Loucy (cell line): ENCODE results near the gene SLC25A13.
"Not testable (repeated sequence)": the region's sequence is repeated elsewhere in the genome, so short reads cannot be mapped to it uniquely, and the experiment has no call there.

Source experiments
- H2AFZ ChIP-seq: fragments of 200-600 bp; sonication (generic); 2 replicates; pipeline ENCODE4 v1.6.0; 2016; ENCODE audit warnings: antibody characterized with exemption, mild to moderate bottlenecking, low read length, moderate library complexity
- H3F3A ChIP-seq: fragments of 200-600 bp; 2 replicates; pipeline ENCODE4 v1.6.0; 2016; ENCODE audit warnings: antibody characterized with exemption, low read depth, mild to moderate bottlenecking
- H3K27me3 ChIP-seq: fragments of 200-600 bp; sonication (generic); 2 replicates; pipeline ENCODE4 v1.6.1; 2014; ENCODE audit warnings: low read length, mild to moderate bottlenecking; ENCODE audit not compliant: insufficient read depth, poor library complexity, severe bottlenecking
- H3K36me3 ChIP-seq: fragments of 200-600 bp; sonication (generic); 2 replicates; pipeline ENCODE4 v1.6.1; 2016; ENCODE audit warnings: low read length; ENCODE audit not compliant: insufficient read depth
- H3K4me1 ChIP-seq: fragments of 200-600 bp; sonication (generic); 2 replicates; pipeline ENCODE4 v1.5.1; 2014; ENCODE audit warnings: low read length, mild to moderate bottlenecking; ENCODE audit not compliant: insufficient read depth, poor library complexity, severe bottlenecking
- H3K4me2 ChIP-seq: fragments of 200-600 bp; sonication (generic); 2 replicates; pipeline ENCODE4 v1.6.0; 2014; ENCODE audit warnings: antibody characterized with exemption, low read length, low read depth, mild to moderate bottlenecking; ENCODE audit not compliant: poor library complexity, severe bottlenecking
- H3K4me3 ChIP-seq: fragments of 200-600 bp; sonication (generic); 2 replicates; pipeline ENCODE4 v1.5.1; 2014; ENCODE audit warnings: low read length, mild to moderate bottlenecking, mixed read lengths; ENCODE audit not compliant: poor library complexity, severe bottlenecking
- H3K79me2 ChIP-seq: fragments of 200-600 bp; sonication (generic); 2 replicates; pipeline ENCODE4 v1.6.1; 2014; ENCODE audit warnings: low read length; ENCODE audit not compliant: insufficient read depth
- H3K9ac ChIP-seq: fragments of 200-600 bp; sonication (generic); 2 replicates; pipeline ENCODE4 v1.6.0; 2014; ENCODE audit warnings: mild to moderate bottlenecking, low read depth, low read length, moderate library complexity; ENCODE audit not compliant: poor library complexity, severe bottlenecking
- H3K9me2 ChIP-seq: fragments of 200-600 bp; sonication (generic); replicated peaks from 2 replicates; pipeline ENCODE4 v1.6.1; 2016; ENCODE audit warnings: low read depth, low read length, mixed read lengths
- H3K9me3 ChIP-seq: fragments of 200-600 bp; sonication (generic); 2 replicates; pipeline ENCODE4 v1.6.1; 2014; ENCODE audit warnings: mild to moderate bottlenecking, antibody characterized with exemption, low read length, low read depth; ENCODE audit not compliant: insufficient read depth
- H4K20me1 ChIP-seq: fragments of 200-600 bp; sonication (generic); 2 replicates; pipeline ENCODE4 v1.6.0; 2014; ENCODE audit warnings: antibody characterized with exemption, low read length, mild to moderate bottlenecking; ENCODE audit not compliant: insufficient read depth, poor library complexity, severe bottlenecking
- CTCF ChIP-seq: fragments of 200-600 bp; sonication (generic); conservative IDR thresholded peaks from 2 replicates; pipeline ENCODE4 v1.5.1; 2014; ENCODE audit warnings: mild to moderate bottlenecking, antibody characterized with exemption, low read length
- EZH2phosphoT487 ChIP-seq: fragments of 200-600 bp; IDR thresholded peaks from 2 replicates; pipeline ENCODE4 v1.6.1; 2018; ENCODE audit warnings: antibody characterized with exemption, mild to moderate bottlenecking, moderate library complexity, borderline replicate concordance

Gene SLC25A13

DNA sequence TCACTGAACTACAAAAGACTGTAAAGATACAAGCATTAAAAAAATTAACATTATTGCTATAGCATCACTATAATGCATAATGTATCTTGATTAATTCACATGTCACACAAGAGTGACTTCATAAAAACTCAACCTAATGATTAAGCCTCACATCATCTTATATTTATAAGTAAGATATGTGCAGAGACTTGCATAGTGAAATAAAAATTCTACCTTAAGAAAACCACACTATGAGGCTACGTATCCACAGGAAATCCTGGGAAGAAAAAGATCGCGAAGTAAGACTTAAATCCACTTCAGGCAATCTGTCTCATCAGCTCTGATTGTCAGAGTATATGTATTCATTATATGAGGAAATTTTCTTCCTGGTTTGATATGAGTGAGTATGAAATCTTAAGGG, 160.0 kb downstream of the SLC25A13 start:
- Histone ChIP-seq H4K20me1 (no peaks in the 10 kb centered on the region), H3K9ac (no peak overlapping the region), H3K27me3 (no peaks in the 10 kb centered on the region), H3K4me2 (no peak overlapping the region), H3F3A (no peaks in the 10 kb centered on the region), H3K36me3 (peaks cover 15% of the 10 kb centered on the region; the same call in 1 of the 2 replicates), H3K9me3 (no peaks in the 10 kb centered on the region), H3K9me2 (no peaks in the 10 kb centered on the region), H3K4me3 (no peak overlapping the region), H2AFZ (no peak overlapping the region), H3K79me2 (no peaks in the 10 kb centered on the region), H3K4me1 (no peaks in the 10 kb centered on the region)
- TF ChIP-seq CTCF = no peak
- TF ChIP-seq EZH2phosphoT487 = no peak

- H3K27me3 ChIP-seq = no peaks in the 10 kb centered on the region
- no peak overlapping the region for H2AFZ ChIP-seq
- no peak overlapping the region for H3K4me3 ChIP-seq
- no peak overlapping the region for H3K9ac ChIP-seq
- no peak overlapping the region for H3K4me2 ChIP-seq
- H3K9me3 ChIP-seq = no peaks in the 10 kb centered on the region
- H3K4me1 ChIP-seq = no peaks in the 10 kb centered on the region
- H3K36me3 ChIP-seq = peaks cover 7% of the 10 kb centered on the region; the same call in 1 of the 2 replicates
- H4K20me1 ChIP-seq = no peaks in the 10 kb centered on the region
- no peaks in the 10 kb centered on the region for H3K9me2 ChIP-seq
- no peak for TF ChIP-seq CTCF
- TF ChIP-seq EZH2phosphoT487 = no peak
- H3K79me2 ChIP-seq = no peaks in the 10 kb centered on the region
- no peaks in the 10 kb centered on the region for H3F3A ChIP-seq
Observed at GRCh38 chr7:96157856-96158255, 164.0 kb downstream of the SLC25A13 start.

DNA sequence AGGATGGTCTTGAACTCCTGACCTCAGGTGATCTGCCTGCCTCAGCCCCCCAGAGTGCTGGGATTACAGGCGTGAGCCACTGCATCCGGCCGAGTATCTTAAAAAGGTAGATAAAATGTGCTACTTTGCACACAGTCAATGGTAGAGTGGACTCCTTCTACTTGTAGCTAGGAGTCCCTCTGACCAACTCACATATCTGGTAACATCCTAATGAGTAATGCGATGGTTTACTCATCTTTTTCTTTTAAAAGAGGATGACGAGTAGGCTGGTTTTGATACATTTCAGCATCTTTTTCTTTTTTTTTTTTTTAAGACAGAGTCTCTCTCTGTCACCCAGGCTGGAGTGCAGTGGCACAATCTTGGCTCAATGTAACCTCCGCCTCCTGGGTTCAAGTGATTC, 167.4 kb downstream of the SLC25A13 start:
- not testable (repeated sequence) for H2AFZ ChIP-seq, H3K9ac ChIP-seq

GRCh38 chr7:96152706-96153105, 169.2 kb downstream of the SLC25A13 start:
- Histone ChIP-seq H4K20me1 (no peaks in the 10 kb centered on the region), H3K4me3 (no peak overlapping the region), H3K9me3 (no peaks in the 10 kb centered on the region), H3K4me1 (no peaks in the 10 kb centered on the region), H3K36me3 (peaks cover 7% of the 10 kb centered on the region; the same call in 1 of the 2 replicates), H2AFZ (no peak overlapping the region), H3F3A (no peaks in the 10 kb centered on the region), H3K9me2 (no peaks in the 10 kb centered on the region), H3K79me2 (no peaks in the 10 kb centered on the region), H3K4me2 (no peak overlapping the region), H3K9ac (no peak overlapping the region), H3K27me3 (no peaks in the 10 kb centered on the region)
- TF ChIP-seq EZH2phosphoT487 (no peak), CTCF (no peak)

More for the DNA sequence above, 167.4 kb downstream of the SLC25A13 start:
- not testable (repeated sequence) for H3K79me2 ChIP-seq, H3K4me3 ChIP-seq, H4K20me1 ChIP-seq, H3K4me2 ChIP-seq, H3F3A ChIP-seq, H3K9me3 ChIP-seq, H3K9me2 ChIP-seq, H3K36me3 ChIP-seq, H3K4me1 ChIP-seq, H3K27me3 ChIP-seq
